Mesendoderm (in vitro differentiated cells): Measurements from ENCODE around the gene DTNB.

Experiments used
- DNase-seq: peaks from one replicate; pipeline ENCODE4 v3.0.0; 2013
- H2AK5ac ChIP-seq: 2 replicates; pipeline ENCODE4 v1.6.1; 2013; ENCODE audit warnings: low read length, inconsistent platforms
- H2BK120ac ChIP-seq: 2 replicates; pipeline ENCODE4 v1.6.1; 2013; ENCODE audit warnings: low read depth, mild to moderate bottlenecking, low read length, moderate library complexity, mixed read lengths
- H2BK15ac ChIP-seq: replicated peaks from 2 replicates; pipeline ENCODE4 v1.6.1; 2013; ENCODE audit warnings: low read depth, mild to moderate bottlenecking, moderate library complexity
- H2BK5ac ChIP-seq: 2 replicates; pipeline ENCODE4 v1.6.1; 2013; ENCODE audit warnings: low read length, inconsistent platforms
- H3K18ac ChIP-seq: 2 replicates; pipeline ENCODE4 v1.6.1; 2013; ENCODE audit warnings: mild to moderate bottlenecking, low read length, mixed read lengths
- H3K23ac ChIP-seq: one replicate; pipeline ENCODE4 v1.6.1; 2013; ENCODE audit warnings: low read length
- H3K27ac ChIP-seq: 2 replicates; pipeline ENCODE4 v1.5.1; 2013; ENCODE audit warnings: low read depth, mild to moderate bottlenecking, inconsistent platforms, low read length, moderate library complexity
- H3K27me3 ChIP-seq: 2 replicates; pipeline ENCODE4 v1.6.1; 2013; ENCODE audit warnings: low read length, control low read depth, mild to moderate bottlenecking, inconsistent platforms; ENCODE audit not compliant: insufficient read depth, poor library complexity
- H3K36me3 ChIP-seq: 2 replicates; pipeline ENCODE4 v1.6.1; 2013; ENCODE audit warnings: low read length, inconsistent platforms; ENCODE audit not compliant: control insufficient read depth, insufficient read depth
- H3K4ac ChIP-seq: one replicate; pipeline ENCODE4 v1.6.1; 2013; ENCODE audit warnings: low read depth, mild to moderate bottlenecking, low read length, moderate library complexity
- H3K4me1 ChIP-seq: 2 replicates; pipeline ENCODE4 v1.6.1; 2013; ENCODE audit warnings: low read depth, low read length, inconsistent platforms; ENCODE audit not compliant: control insufficient read depth
- H3K4me2 ChIP-seq: 2 replicates; pipeline ENCODE4 v1.6.1; 2013; ENCODE audit warnings: low read length
- H3K4me3 ChIP-seq: 2 replicates; pipeline ENCODE4 v1.5.1; 2013; ENCODE audit warnings: mild to moderate bottlenecking, low read length
- H3K56ac ChIP-seq: one replicate; pipeline ENCODE4 v1.6.1; 2013; ENCODE audit warnings: low read length
- H3K79me1 ChIP-seq: 2 replicates; pipeline ENCODE4 v1.6.1; 2013; ENCODE audit warnings: low read length, inconsistent platforms
- H3K79me2 ChIP-seq: 2 replicates; pipeline ENCODE4 v1.6.1; 2013; ENCODE audit warnings: mild to moderate bottlenecking, low read length; ENCODE audit not compliant: control insufficient read depth, insufficient read depth
- H3K9ac ChIP-seq: 2 replicates; pipeline ENCODE4 v1.6.1; 2013; ENCODE audit warnings: low read length, inconsistent platforms
- H4K5ac ChIP-seq: one replicate; pipeline ENCODE4 v1.6.1; 2013; ENCODE audit warnings: low read length
- H4K8ac ChIP-seq: one replicate; pipeline ENCODE4 v1.6.1; 2013; ENCODE audit warnings: low read depth, mild to moderate bottlenecking, control low read depth, low read length, moderate library complexity
- WGBS: extraction: QIAGEN DNeasy Blood & Tissue Kit; methylation state at CpG from one replicate; pipeline ENCODE4 v1.1.7; 2013; ENCODE audit warnings: low lambda C conversion rate, missing lambda C conversion rate; ENCODE audit not compliant: insufficient coverage; ENCODE audit errors: extremely low coverage; 5-methylcytosine and 5-hydroxymethylcytosine counted together

Gene DTNB

GRCh38 chr2:25437881-25438662 is 235.3 kb downstream of the DTNB start:
- Histone ChIP-seq H2AK5ac (no peak overlapping the region), H4K5ac (no peak overlapping the region), H3K27me3 (no peaks in the 10 kb centered on the region), H3K9ac (no peak overlapping the region), H3K56ac (no peak overlapping the region), H3K36me3 (no peaks in the 10 kb centered on the region), H4K8ac (no peak overlapping the region), H3K4me3 (no peak overlapping the region), H2BK5ac (no peak overlapping the region), H3K79me2 (no peaks in the 10 kb centered on the region), H3K79me1 (no peaks in the 10 kb centered on the region), H2BK120ac (no peak overlapping the region), H3K4me1 (no peaks in the 10 kb centered on the region), H3K23ac (no peak overlapping the region), H2BK15ac (no peak overlapping the region), H3K27ac (no peak overlapping the region), H3K4me2 (no peak overlapping the region), H3K4ac (no peak overlapping the region), H3K18ac (no peak overlapping the region)
- no peak for DNase-seq
- no CpG with 5 or more reads among the region's 4 CpGs for WGBS

DNA sequence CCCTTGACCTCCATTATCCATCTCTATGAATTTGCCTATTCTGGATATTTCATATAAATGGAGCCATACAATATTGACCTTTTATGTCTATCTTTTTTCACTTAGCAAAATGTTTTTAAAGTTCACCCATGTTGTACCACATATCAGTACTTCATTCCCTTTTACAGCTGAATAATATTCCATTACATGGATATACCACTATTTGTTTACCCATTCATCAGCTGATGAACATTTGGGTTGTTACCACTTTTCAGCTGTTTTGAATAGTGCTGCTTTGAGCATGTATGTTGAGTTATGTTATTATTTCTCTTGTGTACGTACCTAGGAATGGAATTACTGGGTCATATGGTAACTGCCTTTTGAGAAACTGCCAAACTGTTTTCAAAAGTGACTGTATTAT is 238.0 kb downstream of the DTNB start:
- DNase-seq: no peak
- Histone ChIP-seq H2BK5ac (no peak overlapping the region), H3K27me3 (no peaks in the 10 kb centered on the region), H3K18ac (no peak overlapping the region), H3K4ac (no peak overlapping the region), H4K8ac (no peak overlapping the region), H3K36me3 (no peaks in the 10 kb centered on the region), H3K4me2 (no peak overlapping the region), H2BK15ac (no peak overlapping the region), H3K4me1 (no peaks in the 10 kb centered on the region), H3K9ac (no peak overlapping the region), H3K56ac (no peak overlapping the region), H3K4me3 (no peak overlapping the region), H3K79me1 (no peaks in the 10 kb centered on the region), H2AK5ac (no peak overlapping the region), H3K27ac (no peak overlapping the region), H3K79me2 (no peaks in the 10 kb centered on the region), H4K5ac (no peak overlapping the region), H2BK120ac (no peak overlapping the region), H3K23ac (no peak overlapping the region)
- WGBS: no CpG with 5 or more reads among the region's 1 CpG

DNA sequence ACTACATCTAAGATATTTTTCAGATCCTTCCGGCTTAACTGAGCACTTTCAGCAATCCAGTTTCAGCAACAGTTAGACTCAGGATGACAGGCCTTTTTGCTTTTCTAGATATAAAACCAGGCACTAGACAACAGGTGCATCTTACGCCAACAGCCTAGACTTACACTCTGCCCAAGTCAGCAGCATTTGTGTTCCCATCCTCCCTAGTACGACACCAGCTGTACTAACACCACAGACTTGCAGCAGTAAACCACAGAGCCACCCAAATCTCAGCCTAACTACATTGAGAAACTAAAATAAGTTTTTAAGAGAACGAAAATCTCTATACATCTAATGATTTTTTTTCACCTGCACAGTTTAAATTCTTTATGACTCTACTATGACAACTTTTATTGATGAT is 241.8 kb downstream of the DTNB start:
- DNase-seq: no peak
- H2BK120ac ChIP-seq: no peak overlapping the region
- H3K4me1 ChIP-seq: no peaks in the 10 kb centered on the region
- no peak overlapping the region for H3K23ac ChIP-seq
- H3K18ac ChIP-seq: no peak overlapping the region
- no peak overlapping the region for H2AK5ac ChIP-seq
- no peak overlapping the region for H4K5ac ChIP-seq
- no peaks in the 10 kb centered on the region for H3K79me1 ChIP-seq
- no peak overlapping the region for H2BK5ac ChIP-seq
- H3K4me2 ChIP-seq: no peak overlapping the region
- H3K36me3 ChIP-seq: no peaks in the 10 kb centered on the region
- H3K9ac ChIP-seq: no peak overlapping the region
- no peak overlapping the region for H3K56ac ChIP-seq
- no peak overlapping the region for H3K4me3 ChIP-seq
- H4K8ac ChIP-seq: no peak overlapping the region
- WGBS: no CpG with 5 or more reads among the region's 4 CpGs
- H2BK15ac ChIP-seq: no peak overlapping the region
- no peak overlapping the region for H3K4ac ChIP-seq
- H3K27ac ChIP-seq: no peak overlapping the region
- H3K27me3 ChIP-seq: no peaks in the 10 kb centered on the region
- no peaks in the 10 kb centered on the region for H3K79me2 ChIP-seq

DNA sequence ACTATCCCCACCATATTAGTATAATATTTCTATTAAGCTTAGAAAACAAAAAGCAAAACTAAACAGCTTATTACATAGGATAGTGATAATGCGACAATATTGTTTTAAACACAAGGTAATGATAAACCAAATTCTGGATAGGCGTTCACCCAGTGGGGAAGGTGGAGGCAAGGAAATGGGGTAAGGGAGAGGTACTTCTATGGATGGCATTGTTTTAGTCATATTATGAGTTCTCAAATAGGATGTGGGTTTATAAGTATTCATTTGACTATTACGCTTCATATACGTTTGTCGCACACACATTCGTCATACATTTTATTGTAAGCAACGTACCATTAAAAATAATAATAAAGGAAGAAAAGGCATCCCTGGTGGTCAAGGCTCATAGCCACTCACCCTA is 242.8 kb downstream of the DTNB start:
- Histone ChIP-seq H2BK5ac (no peak overlapping the region), H3K79me2 (no peaks in the 10 kb centered on the region), H3K4me2 (no peak overlapping the region), H4K5ac (no peak overlapping the region), H3K4me3 (no peak overlapping the region), H3K9ac (no peak overlapping the region), H3K27me3 (no peaks in the 10 kb centered on the region), H3K36me3 (no peaks in the 10 kb centered on the region), H2BK15ac (no peak overlapping the region), H4K8ac (no peak overlapping the region), H3K23ac (no peak overlapping the region), H3K79me1 (no peaks in the 10 kb centered on the region), H2AK5ac (no peak overlapping the region), H3K4ac (no peak overlapping the region), H3K27ac (no peak overlapping the region), H2BK120ac (no peak overlapping the region), H3K56ac (no peak overlapping the region), H3K4me1 (no peaks in the 10 kb centered on the region), H3K18ac (no peak overlapping the region)
- no CpG with 5 or more reads among the region's 7 CpGs for WGBS
- no peak for DNase-seq

- no peak overlapping the region for H2AK5ac ChIP-seq
- no peaks in the 10 kb centered on the region for H3K36me3 ChIP-seq
- no CpG with 5 or more reads among the region's 3 CpGs for WGBS
- no peak overlapping the region for H3K4me3 ChIP-seq
- H2BK120ac ChIP-seq: no peak overlapping the region
- no peaks in the 10 kb centered on the region for H3K27me3 ChIP-seq
- no peak overlapping the region for H3K18ac ChIP-seq
- no peak overlapping the region for H3K4ac ChIP-seq
- no peak overlapping the region for H3K9ac ChIP-seq
- H3K27ac ChIP-seq: no peak overlapping the region
- no peak overlapping the region for H4K8ac ChIP-seq
- no peak overlapping the region for H3K23ac ChIP-seq
- H3K4me1 ChIP-seq: no peaks in the 10 kb centered on the region
- H3K4me2 ChIP-seq: no peak overlapping the region
- no peak for DNase-seq
- no peak overlapping the region for H2BK15ac ChIP-seq
- no peaks in the 10 kb centered on the region for H3K79me2 ChIP-seq
- no peak overlapping the region for H4K5ac ChIP-seq
- no peaks in the 10 kb centered on the region for H3K79me1 ChIP-seq
- H3K56ac ChIP-seq: no peak overlapping the region
- H2BK5ac ChIP-seq: no peak overlapping the region
Observed at GRCh38 chr2:25426326-25426725, 247.1 kb downstream of the DTNB start.
